HG02840 (cell line): Measurements from ENCODE around the gene SCGB1C2.

Experiments
- ATAC-seq: cut with Tn5 transposase; IDR thresholded peaks from one replicate; pipeline ENCODE4 v1.9.1; 2021; ENCODE audit warnings: mild to moderate bottlenecking, moderate library complexity, moderate number of reproducible peaks; ENCODE audit not compliant: unreplicated experiment, low FRiP score

The SCGB1C2 gene

GRCh38 chr17:147796-148740 is 10.7 kb downstream of the SCGB1C2 start:
- ATAC-seq = no peak

GRCh38 chr17:148757-149156 is 11.4 kb downstream of the SCGB1C2 start:
- ATAC-seq = no peak

GRCh38 chr17:149231-149630 is 11.9 kb downstream of the SCGB1C2 start:
- ATAC-seq = no peak

DNA sequence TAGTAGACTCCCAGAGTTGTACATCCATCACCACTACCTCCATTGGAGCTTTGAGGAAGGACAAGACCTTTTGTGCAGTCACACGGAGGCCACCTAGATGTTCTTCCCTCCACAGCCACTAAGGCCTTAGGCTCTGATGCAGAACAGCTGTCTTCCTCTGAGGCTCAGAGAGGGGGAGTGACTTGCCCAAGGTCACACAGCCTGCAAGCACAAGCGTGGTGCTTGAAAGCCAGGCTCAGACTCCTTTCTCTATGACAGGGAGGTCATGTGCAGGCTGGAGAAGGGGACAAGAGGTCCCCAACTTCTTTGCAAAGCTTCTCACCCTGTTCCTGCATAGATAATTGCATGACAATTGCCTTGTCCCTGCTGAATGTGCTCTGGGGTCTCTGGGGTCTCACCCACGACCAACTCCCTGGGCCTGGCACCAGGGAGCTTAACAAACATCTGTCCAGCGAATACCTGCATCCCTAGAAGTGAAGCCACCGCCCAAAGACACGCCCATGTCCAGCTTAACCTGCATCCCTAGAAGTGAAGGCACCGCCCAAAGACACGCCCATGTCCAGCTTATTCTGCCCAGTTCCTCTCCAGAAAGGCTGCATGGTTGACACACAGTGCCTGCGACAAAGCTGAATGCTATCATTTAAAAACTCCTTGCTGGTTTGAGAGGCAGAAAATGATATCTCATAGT is 12.7 kb downstream of the SCGB1C2 start:
- no peak for ATAC-seq

- ATAC-seq = no peak
These were observed 13.6 kb downstream of the SCGB1C2 start for GRCh38 chr17:151004-151403.

DNA sequence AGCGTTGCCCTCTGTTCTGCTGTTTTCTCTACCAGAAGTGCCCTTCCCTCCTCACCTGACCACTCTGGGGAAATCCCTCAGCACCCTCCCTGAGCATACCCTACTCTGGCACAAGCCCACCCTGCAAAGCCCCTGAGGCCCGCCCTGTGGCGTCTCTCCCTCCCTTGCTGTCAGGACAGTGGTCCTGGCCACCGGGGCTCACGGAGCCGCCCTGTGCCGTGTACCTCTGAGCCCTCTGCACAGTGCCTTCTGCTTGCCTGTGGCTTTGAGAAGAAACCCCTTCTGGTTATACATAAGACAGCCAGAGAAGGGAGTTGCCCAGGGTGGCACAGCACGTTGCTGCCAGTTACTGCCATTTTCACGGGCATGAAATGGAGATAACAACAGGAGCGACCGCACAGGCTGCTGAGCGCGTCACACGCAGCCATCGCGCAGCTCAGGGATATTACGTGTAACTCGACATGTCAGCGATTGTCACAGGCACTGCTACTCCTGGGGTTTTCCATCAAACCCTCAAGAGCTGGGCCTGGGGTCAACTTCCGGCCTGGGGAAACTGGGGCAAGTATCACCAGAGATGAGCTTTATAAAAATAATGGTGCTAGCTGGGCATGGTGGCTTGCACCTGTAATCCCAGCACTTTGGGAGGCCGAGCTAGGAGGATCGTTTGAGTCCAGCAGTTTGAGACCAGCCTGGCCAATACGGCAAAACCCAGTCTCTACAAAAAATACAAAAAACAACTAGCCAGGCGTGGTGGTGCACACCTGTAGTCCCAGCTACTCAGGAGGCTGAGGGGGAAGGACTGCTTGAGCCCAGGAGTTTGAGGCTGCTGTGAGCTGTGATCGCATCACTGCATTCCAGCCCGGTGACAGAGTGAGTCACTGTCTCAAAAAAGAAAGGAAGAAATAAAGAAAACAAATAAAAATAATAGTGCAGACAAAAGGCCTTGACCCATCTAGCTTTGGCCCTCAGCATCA is 14.8 kb downstream of the SCGB1C2 start:
- ATAC-seq = no peak

DNA sequence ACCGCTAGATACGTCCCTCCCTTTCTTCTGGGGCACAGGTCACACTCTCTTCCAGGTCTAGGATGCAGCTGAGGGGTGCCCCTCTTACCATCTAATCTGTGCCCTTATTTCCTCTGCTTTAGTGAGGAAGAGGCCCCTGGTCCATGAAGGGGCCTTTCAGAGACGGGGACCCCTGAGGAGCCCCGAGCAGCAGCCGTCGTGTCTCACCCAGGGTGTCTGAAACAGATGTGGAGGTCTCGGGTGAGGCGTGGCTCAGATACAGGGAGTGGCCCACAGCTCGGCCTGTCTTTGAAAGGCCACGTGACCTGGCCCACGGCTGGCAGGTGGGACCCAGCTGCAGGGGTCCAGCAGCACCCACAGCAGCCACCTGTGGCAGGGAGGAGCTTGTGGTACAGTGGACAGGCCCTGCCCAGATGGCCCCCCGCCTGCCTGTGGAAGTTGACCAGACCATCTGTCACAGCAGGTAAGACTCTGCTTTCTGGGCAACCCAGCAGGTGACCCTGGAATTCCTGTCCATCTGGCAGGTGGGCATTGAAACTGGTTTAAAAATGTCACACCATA is 15.6 kb downstream of the SCGB1C2 start:
- ATAC-seq = no peak

GRCh38 chr17:153851-154250 is 16.5 kb downstream of the SCGB1C2 start:
- ATAC-seq = no peak

- no peak for ATAC-seq
These were observed 18.2 kb downstream of the SCGB1C2 start for GRCh38 chr17:155576-155975.

- no peak for ATAC-seq
These were observed 18.8 kb downstream of the SCGB1C2 start for GRCh38 chr17:156094-156621.

DNA sequence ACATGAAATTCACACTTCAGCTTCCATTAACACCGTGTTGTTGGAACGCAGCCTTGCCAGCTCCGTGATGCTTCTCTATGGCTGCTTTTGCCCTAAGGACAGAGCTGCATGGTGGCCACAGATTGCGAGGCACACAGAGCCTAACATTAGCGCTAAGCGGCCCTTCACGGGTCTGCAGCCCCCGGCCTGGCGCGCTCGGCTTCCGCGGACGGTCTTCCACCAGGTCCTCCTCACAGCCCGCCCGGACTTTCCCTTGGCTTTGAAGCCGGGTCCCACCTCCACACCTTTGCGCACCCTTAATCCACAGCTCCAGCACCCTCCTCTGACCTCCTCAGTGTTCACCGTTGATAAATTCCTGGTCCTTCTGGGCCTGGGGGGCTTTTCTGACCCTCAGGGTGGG is 19.6 kb downstream of the SCGB1C2 start:
- ATAC-seq = no peak

DNA sequence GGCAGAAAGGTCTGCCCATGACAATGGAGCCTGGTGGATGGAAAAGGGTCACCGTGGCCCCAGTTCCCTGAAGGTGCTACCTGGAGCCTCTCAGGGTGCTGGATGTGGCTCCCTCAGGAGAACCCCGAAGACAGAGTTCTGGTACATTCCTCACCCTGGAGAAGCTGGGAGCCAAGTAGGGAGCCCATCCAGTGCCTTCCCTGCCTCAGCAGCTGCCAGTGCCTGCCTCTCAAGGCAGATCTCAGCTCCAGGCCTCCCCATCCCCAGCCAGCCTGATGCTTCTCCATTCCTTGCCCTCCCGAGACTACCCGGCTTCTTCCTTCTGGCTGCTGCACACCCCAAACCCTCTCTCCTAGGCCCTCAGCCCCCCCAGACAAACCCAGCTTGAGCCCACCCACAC is 20.5 kb downstream of the SCGB1C2 start:
- ATAC-seq = no peak

GRCh38 chr17:158379-158778 is 21.0 kb downstream of the SCGB1C2 start:
- ATAC-seq = no peak

GRCh38 chr17:159609-160008 is 22.2 kb downstream of the SCGB1C2 start:
- ATAC-seq = no peak

DNA sequence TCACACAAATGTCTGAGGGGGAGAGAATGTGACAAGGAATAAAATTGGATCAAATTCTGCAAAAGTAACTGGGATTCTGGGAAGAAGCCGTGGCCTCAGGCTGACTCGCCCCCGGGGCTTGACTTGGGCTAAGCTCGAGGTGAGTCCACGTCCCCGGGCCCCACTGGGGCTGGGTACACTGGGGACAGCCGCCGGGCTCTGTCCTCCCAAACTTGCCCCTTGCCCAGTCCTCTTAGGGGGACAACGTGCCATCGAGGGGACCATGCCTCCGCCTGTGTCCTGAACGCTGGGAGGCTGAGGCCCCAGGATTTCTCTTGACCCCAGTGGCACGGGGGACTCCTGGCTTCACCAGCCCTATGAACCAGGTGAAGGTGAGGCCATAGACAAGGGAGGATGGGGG is 23.0 kb downstream of the SCGB1C2 start:
- ATAC-seq = no peak

DNA sequence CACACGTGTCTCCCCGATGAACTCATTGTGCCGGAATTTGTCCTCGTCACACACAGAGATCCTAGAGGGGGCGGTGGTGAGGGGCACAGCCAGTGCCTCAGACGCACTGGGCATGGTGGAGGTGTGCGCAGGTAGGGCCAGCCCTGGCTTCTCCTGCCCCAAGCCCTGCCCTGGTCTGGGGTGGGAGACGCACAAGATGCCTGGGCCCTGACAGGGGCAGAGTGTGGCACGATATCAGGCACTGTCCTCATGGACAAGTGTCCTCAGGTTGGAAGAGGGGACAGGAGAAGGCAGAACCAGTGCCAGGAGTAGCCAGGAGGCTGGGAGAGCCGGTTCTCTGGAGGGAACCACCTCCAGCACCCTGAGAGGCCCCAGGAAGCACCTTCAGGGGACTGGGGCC is 24.1 kb downstream of the SCGB1C2 start:
- ATAC-seq = no peak

GRCh38 chr17:162689-163088 is 25.3 kb downstream of the SCGB1C2 start:
- no peak for ATAC-seq

DNA sequence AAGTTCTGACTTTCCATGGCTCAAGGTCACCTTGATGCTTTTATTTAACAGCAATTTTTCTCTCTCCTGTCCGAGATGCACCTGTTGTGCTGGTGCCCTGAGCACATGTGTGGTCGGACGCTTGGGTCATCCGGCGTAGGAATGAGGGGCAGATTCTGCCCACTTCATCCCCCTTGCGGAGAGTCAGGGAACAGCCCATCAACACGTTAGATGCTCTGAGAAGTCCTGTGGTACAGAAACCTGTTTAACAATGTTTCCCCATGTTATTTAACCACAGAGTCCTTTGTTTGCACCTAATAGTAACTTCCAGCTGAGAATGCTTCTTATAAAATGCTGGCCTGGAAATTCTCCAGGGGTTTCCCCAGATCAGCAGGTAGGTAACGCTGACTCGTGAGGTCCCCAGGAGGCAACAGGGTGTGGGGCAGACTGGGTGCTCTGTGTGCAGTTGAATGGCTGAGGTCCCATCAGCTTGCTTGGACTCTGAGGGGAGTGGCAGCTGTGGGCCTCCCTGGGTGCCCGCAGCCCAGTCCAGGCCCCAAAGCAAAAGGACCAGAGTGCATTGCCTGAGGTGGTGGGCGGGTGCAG is 26.2 kb downstream of the SCGB1C2 start:
- no peak for ATAC-seq

GRCh38 chr17:164303-165235 is 27.2 kb downstream of the SCGB1C2 start:
- no peak for ATAC-seq
